GM19395 (cell line): Measurements from ENCODE around the gene ZNF319.

ENCODE experiments used
- ATAC-seq: cut with Tn5 transposase; IDR thresholded peaks from one replicate; pipeline ENCODE4 v1.9.1; 2021; ENCODE audit warnings: mild to moderate bottlenecking, moderate library complexity; ENCODE audit not compliant: unreplicated experiment

The ZNF319 gene

GRCh38 chr16:57998992-57999365 is 1.5 kb downstream of the ZNF319 start:
- no peak for ATAC-seq

- ATAC-seq = no peak
Measured at GRCh38 chr16:57998486-57998885, 2.0 kb downstream of the ZNF319 start.

GRCh38 chr16:57997528-57998265 is 2.8 kb downstream of the ZNF319 start:
- no peak for ATAC-seq

DNA sequence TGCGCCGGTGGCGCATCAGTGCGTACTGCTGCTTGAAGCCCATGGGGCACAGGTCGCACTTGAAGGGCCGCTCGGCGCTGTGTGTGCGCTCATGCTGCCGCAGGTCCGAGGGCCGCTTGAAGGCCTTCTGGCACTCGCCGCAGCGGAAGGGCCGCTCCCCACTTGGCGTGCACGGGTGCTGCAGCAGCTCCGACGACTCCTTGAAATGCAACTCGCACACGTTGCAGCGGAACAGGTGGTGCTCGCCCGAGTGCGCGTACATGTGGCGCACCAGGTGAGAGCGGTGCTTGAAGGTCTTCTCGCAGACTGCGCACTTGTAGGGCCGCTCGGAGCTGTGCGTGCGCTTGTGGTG is 3.3 kb downstream of the ZNF319 start:
- no peak for ATAC-seq

DNA sequence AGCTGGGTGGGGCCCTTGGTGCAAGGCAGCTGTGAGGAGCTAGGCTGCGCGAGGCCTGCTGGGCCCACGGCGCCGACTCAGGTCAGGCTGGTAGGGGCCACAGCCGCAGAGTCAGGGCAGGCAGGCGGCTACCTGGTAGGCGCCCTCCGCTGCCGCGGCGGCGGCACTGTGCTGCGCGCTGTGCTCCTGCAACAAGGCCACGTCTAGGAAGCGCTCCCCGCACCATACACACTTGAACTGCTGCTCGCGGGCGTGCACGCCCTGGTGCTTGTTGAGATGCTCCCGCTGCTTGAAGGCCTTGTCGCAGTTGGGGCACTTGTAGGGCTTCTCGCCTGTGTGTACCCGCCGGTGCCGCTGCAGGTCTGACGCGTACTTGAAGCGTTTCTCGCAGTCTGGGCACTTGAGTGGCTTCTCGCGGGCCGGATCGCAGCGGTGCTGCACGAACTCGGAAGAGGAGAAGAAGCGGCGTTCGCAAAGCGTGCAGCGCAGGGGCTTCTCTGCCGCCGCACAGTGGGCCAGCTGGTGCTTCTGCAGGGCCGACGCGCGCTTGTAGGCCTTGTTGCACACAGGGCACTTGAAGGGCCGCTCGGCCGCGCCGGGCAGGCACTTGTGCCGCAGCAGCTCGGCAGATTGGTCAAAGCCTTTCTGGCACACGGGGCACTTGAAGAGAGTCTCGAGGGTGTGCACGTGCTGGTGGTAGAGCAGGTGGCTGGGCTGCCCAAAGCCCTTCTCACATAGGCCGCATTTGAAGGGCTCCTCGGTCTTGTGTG is 3.9 kb downstream of the ZNF319 start:
- ATAC-seq = no peak

DNA sequence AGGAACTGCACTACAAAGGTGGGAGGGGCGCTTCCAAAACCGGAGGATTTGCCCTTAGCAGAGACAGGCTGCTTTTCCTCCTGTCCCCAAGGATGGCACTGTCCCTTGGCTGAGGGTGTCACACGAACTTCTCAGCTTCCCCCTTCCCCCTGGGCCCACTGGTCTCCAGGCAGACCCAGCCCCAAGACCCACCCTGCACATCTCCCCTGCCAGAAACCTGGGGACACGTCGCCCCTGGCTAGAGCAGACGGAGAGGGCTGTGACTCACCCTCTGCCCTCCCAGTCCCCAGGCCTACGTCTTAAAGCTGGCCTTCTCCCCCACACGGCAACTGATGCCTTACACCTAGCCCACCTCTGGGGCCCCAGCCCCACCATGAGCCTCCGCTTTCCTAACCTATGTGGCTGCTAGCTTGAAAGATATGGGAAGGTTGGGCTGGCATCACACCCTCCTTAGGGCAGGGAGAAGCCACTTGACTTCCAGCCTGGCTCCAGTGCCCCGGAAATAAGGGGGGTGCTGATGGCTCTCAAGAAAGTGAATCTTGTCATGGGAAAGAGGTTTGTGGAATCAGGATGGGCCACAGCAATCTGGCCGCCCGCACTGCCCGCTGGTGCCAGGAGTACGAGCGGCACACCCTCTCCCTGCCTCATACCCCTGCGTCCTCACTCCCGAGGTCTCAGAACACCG is 4.6 kb downstream of the ZNF319 start:
- no peak for ATAC-seq

DNA sequence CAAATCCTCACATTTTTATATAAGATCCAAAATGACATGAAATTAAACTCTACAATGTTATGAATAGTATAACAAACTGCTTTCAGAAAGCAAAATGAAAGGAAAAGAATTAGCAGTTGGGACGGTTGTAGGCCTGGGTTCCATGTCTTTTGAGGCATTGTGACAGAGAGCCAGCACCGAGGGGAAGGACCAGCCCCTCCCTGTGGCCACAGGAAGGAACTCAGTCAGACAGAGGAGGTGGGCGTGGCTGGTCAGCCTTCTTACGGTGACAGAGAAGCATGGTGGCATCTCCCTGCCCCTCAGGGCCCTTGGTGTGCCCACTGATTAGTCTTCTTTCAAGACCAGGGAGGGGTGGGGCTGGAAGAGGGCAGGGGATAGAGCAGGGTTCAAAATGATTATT is 5.7 kb downstream of the ZNF319 start:
- ATAC-seq = no peak

DNA sequence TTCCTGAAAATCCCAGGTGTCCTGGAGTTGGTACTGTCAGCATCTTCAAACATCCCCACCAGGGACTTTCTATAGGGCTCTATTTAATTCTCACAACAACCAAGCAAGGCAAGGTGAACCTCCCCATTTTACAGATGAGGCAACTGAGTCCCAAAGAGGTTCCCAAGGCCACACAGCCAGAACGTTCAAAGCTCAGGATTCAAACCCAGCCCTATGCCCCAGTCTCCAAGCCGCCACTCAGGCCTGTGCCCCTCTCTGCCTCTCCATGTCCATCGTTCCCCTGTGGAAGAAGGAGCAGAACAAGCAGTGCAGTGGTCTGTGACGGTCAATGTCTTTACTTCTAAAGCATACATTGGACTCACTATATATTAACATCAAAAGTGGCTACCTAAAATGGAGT is 6.1 kb downstream of the ZNF319 start:
- no peak for ATAC-seq

GRCh38 chr16:57993897-57994296 is 6.6 kb downstream of the ZNF319 start:
- ATAC-seq = no peak

DNA sequence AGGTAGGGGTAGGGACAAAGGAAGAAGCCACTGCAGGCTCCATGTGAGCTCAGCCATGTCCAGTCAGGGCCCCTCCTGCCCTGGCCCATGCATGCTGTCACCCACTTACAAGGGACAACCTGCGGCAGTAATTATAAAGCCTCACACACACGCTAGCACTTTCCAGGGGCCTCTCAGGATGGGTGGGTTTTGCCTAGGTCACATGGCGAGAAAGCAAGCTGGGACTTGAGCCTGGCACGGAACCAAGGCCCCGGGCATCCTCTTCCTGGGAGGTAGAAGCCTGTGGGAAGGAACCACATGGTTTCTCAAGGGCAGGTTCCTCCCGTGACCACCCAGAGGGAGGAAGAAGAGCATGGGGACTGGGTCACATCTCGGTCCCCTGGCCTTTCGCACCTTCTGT is 7.0 kb downstream of the ZNF319 start:
- ATAC-seq = no peak

DNA sequence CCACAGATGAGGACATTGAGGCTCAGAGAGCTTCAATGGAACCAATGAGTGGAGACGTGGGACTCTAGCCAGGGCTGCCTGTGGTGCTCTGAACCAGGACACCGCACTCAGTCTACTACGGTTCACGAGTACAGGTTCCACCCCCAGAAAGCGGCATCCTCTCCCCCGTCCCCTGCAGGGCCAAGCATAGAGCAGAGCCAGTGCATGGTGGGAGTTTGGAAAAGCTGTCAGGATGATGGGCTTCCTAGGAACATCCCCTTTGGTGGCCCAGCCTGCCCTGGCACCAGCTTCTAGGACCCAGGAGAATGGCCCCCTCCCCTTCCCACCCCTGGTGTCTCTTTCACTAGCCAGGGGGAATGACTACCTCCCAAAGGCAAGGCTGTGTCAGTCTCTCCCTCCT is 8.4 kb downstream of the ZNF319 start:
- ATAC-seq = no peak

DNA sequence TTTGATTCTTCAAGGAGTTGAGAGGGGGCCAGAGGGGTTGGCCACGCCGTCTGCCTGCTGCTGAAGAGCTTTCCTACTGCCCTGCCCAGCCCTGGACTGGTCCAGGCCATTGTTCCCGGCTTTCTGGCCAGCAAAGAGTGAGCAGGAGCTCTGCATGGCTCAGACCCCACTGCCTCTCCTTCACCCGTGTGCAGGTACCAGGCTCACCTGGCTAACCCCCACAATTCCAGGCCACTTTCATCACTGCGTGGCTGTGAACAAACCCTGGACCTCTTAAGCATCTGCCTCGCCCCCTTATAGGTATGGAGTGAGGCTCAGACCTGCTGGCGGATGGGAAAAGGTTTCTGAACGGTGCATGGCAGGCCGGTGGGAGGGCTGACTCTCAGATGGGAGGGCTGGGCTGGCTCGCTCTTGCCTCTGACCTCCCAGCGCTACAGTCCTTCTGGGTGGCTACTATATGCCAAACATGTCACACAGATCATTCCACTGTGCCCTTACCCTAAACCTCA is 8.9 kb downstream of the ZNF319 start:
- no peak for ATAC-seq

- ATAC-seq = no peak
Measured at GRCh38 chr16:57988929-57989328, 11.5 kb downstream of the ZNF319 start.

DNA sequence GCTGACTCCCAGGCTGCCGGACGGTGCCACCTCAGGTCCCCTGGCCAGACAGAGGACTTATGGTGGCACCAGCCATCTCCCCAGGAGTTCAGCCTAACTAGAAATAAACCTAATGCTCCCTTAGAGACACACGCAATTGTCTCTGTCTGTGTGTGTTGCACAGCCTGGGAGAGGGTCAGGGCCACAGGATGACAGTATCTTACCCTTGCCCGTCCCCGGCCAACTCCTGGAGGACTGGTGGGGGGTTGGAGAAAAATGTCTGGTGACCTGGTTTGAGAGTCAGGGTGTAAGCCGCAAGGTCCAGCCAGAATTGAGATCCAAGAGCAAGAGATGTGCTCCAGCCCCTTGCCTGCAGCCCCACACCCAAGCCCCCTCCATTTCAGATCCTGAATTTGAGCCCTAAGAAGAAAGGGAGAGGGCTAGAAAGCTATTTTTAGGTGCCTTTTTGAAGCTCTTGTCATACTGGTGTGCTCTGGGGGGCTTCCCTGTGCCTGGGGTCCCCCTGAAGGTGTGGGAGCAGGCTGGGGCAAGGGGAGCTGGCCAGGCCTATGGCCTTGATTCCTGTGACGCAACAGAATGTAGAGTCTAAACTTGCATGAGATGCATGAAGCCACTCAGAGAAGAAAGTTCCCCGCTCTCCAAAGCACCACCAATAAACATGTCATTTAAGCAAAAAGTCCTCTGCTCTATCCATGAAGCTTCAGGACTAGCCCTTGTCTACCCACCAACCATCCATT is 12.9 kb downstream of the ZNF319 start:
- no peak for ATAC-seq

- no peak for ATAC-seq
Measured at GRCh38 chr16:57986196-57986595, 14.3 kb downstream of the ZNF319 start.

DNA sequence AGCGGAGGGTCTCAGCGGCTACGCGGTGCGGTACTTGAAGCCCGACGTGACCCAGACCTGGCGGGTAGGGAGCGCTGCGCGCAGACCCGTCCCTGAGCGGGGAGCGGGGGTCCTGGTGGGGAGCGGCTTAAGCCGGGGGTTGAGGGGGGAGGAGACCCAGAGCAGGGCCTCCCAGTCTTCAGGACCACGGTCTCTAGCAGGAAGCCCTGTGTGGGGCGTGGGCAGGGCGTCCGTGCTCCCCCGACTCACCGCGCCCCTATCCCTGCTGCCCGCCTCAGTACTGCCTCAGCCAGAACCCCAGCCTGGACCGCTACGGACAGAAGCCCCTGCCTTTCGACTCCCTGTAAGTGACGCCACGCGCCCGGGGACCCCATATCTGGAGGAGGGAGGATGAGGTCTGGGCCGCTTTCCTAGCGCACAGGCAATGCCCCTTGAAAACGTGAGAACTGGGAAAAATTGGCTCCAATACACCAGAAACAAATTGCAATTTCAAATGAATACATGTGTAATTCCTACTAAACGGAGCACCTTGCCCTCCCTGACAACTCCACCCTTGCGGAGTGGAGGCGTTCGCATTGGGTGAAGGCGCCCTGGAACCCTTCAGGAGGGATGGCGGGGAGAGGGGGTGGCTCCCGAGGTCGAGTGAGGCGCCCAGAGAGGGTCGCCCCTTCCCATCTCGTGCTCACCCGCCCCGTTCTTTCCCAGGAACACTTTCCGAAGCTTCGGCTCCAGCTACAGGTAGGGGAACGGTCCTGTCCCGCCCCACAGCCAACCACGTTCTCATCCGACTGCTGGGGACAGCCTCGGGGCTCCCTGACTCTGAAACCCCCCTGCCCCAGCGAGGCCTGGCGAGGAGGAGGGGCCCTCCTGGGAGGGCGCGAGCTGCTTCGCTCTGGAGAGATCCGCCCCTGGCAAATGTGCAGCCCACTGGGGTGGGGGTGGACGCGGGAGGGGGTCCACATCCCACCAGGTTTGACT is 15.0 kb downstream of the ZNF319 start:
- ATAC-seq = no peak

DNA sequence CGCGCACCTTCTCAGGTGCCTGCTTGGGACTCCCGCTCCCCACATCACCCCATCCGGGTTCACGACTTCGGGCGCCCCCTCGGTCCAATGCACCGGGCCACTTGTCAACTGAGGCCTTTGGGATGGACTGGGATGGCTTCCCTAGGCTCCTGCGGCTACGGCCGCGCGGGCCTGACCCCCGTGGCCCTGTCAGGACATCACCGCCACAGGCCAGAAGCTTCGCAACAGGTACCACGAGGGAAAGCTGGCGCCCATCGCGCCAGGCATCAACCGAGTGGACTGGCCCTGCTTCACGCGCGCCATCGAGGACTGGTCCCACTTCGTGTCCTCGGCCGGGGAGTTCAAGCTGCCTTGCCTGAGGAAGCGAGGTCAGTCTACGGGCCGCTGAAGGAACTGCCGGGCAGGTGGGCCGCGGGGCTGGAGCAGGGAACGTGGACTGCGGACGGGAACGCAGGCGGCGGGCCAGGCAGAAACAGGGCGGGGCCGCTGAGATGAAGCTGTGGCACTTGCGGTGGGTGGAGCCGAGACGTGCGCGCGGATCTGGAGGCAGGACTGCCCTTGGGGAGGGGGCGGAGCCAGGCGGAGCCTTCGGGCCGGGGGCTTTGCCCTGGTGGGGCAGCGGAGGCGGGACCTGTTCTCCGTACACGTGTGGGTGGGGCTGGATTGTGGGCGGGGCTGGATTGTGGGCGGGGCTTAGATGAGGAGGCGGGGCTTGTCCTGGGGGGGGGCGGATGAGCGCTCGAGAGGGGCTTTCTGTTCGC is 15.8 kb downstream of the ZNF319 start:
- ATAC-seq = no peak

DNA sequence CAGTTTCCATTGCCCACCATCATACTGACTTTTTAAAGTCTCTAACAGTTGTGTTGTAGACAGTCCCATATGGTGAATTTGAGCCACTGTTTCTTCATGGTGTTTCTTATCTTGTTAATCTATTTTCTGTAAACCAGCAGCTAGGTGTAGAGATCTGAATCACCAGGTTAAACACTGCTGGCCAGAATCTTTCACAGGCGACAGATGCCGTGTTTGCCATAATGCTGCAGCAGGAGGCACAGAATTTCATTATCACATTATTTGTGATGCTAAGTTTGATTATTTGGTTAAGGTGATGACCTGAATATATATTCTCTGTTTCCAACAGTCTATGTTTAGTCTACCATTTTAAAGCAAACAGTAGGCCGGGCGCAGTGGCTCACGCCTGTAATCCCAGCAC is 18.1 kb downstream of the ZNF319 start:
- no peak for ATAC-seq

GRCh38 chr16:57981636-57982035 is 18.8 kb downstream of the ZNF319 start:
- no peak for ATAC-seq
